HG03103 (cell line): Measurements from ENCODE around the gene NTSR1.

ENCODE experiments used
- ATAC-seq: cut with Tn5 transposase; IDR thresholded peaks from one replicate; pipeline ENCODE4 v1.9.1; 2021; ENCODE audit warnings: low read depth; ENCODE audit not compliant: unreplicated experiment

The NTSR1 gene

GRCh38 chr20:62737271-62737811 is 28.7 kb downstream of the NTSR1 start:
- ATAC-seq = no peak

- no peak for ATAC-seq
Measured at GRCh38 chr20:62738025-62738881, 29.6 kb downstream of the NTSR1 start.

- ATAC-seq = no peak
Measured at GRCh38 chr20:62739067-62739466, 30.4 kb downstream of the NTSR1 start.

GRCh38 chr20:62739581-62740285 is 31.1 kb downstream of the NTSR1 start:
- ATAC-seq = peak; percentile 23

GRCh38 chr20:62740286-62741141 is 31.9 kb downstream of the NTSR1 start:
- peak; percentile 78 for ATAC-seq

- ATAC-seq = no peak
Measured at GRCh38 chr20:62741191-62741691, 32.6 kb downstream of the NTSR1 start.

GRCh38 chr20:62741701-62742491 is 33.3 kb downstream of the NTSR1 start:
- no peak for ATAC-seq

GRCh38 chr20:62742550-62742949 is 33.9 kb downstream of the NTSR1 start:
- ATAC-seq = no peak

GRCh38 chr20:62742979-62743776 is 34.5 kb downstream of the NTSR1 start:
- no peak for ATAC-seq

- ATAC-seq = no peak
Measured at GRCh38 chr20:62743777-62744317, 35.2 kb downstream of the NTSR1 start.

GRCh38 chr20:62744741-62745191 is 36.1 kb downstream of the NTSR1 start:
- ATAC-seq = no peak

- ATAC-seq = no peak
Measured at GRCh38 chr20:62745279-62745951, 36.8 kb downstream of the NTSR1 start.

- no peak for ATAC-seq
Measured at GRCh38 chr20:62745952-62746288, 37.3 kb downstream of the NTSR1 start.

- no peak for ATAC-seq
Measured at GRCh38 chr20:62748311-62748710, 39.7 kb downstream of the NTSR1 start.

- no peak for ATAC-seq
Measured at GRCh38 chr20:62749851-62750445, 41.3 kb downstream of the NTSR1 start.

- ATAC-seq = no peak
Measured at GRCh38 chr20:62751551-62752150, 43.0 kb downstream of the NTSR1 start.

GRCh38 chr20:62752181-62752670 is 43.6 kb downstream of the NTSR1 start:
- ATAC-seq = no peak
